SKM-1 treated with dmso at 0.1 percent for 144 hours (cell line): Measurements from ENCODE around the gene CPT1B.
"Not testable (repeated sequence)": the region's sequence is repeated elsewhere in the genome, so short reads cannot be mapped to it uniquely, and the experiment has no call there.

Experiments used
- DNase-seq: peaks from one replicate; lab custom pipeline; 2025; ENCODE audit not compliant: unreplicated experiment; lab: John Stamatoyannopoulos, UW

CPT1B gene

GRCh38 chr22:50529897-50530579, 48.2 kb downstream of the CPT1B start, which contains the start of gene TYMP:
TYMP (minus strand) TSS chr22:50530012; CDS start chr22:50529709, 303 bp downstream.
- DNase-seq = peak; percentile 70

GRCh38 chr22:50529416-50529896, 48.8 kb downstream of the CPT1B start:
- DNase-seq = no peak

DNA sequence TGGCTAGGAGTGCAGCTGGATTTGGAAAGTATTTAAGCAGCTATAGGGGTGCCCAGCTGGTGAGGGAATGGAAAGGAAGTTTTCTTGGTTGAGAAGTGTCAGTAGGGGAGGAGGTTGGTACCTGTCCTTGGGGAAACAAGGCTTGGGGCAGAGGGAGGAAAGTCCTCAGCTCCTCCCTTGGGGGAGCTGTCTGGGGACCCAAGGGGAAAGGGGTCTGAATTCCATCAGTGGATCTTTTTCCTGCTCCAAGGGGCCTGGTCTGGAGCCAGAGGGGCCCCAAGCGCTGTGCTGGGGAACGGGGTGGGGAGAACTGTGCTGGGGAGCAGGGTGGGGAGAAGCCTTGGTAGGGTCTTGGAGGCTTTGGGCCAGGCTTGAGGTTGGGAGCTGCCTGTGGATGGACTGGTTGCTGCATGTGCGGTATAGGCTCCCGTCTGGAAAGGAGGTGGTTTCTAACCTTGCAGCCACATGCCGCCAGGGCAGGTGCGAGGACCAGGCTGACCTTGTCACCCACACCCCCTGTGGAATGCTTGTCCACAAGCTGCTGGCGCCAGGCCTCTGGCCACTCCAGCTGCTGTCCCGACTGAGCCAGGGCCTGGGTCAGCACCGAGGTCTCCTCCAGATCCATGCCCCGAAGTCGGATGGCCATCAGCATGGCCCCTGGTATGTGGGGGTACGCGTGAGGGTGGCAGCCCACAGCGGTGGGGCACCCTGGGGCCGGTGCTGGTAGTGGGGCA, 49.4 kb downstream of the CPT1B start:
- DNase-seq = no peak

GRCh38 chr22:50527921-50528681, 50.1 kb downstream of the CPT1B start:
- no peak for DNase-seq

GRCh38 chr22:50526834-50527801, 51.1 kb downstream of the CPT1B start:
- peak; percentile 83 for DNase-seq

DNA sequence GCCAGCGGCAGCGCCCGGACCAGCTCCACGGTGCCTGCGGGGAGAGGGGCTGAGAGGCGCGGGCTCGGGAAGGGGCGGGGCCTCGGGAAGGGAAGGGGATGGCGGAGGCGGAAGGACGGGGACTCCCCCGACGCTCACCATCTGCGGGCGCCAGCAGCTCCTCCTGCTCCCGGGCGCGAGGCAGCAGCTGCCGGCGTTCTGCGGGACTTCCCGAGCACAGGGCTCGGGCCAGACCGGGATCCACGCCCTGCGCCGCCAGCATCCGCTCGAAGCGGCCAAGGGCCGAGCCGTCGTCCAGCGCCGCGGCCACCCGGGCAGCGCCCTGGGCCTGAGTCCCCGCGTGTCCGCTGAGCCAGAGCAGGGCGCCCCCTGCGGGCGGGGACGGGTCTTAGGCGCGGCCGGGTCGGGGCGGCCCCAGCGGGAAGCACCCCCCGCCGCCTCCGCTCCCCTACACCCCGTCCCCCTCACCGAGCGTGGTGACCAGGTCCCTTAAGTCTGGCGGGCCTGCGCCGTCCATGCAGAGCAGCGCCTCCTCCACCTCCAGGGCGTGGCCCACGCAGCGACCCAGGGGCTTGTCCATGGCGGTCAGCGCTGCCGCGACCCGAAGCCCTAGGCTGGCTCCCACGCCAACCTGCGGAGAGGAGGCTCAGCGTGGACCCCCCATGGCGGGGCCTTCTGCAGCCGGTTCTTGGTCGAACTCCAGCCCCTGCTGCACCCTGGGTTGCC, 52.0 kb downstream of the CPT1B start:
- peak; percentile 63 for DNase-seq

GRCh38 chr22:50525858-50526107, 52.4 kb downstream of the CPT1B start:
- no peak for DNase-seq

DNA sequence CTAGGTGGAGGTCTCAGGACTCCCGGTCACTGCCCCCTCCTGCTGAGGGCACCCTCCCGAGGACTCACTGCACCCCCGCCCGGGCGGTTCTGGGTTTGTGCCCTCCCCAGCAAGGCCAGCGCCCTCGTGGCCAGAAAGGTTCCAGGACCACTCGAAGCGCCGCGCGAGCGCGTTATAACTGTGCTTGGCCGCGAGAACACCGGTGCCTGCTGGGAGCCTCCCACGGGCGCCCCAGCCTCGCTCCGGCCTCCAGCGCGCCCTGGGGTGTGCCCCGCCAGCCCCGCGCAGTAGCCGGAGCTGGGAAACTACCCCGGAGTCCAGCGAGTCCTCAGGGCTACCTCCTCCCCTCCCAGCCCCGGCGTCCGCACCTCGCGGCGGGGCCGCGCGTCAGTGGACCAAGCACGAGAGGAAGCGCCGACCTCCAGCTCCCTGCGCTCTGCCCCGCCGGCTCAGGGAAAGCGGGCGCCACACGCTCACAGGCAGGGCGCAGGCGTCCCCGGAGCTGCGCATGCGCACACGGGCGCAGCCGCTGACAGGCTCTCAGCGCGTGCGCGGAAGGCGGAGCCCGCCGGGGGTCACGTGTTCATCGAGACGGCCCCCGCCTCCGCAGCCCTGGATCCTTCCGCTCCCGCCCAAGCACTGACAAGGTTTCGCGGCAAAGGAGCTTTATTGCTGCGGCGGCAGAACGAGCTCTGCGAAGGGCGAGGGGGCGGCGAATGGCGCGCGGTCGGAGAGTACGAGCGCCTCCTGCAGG, 52.9 kb downstream of the CPT1B start, which contains the start of gene SCO2:
Gene SCO2 (minus strand): TSS at position 495 of the 754 bp plus-strand sequence. CDS start 1,187 bp downstream, outside the sequence.
- peak; percentile 94 for DNase-seq

DNA sequence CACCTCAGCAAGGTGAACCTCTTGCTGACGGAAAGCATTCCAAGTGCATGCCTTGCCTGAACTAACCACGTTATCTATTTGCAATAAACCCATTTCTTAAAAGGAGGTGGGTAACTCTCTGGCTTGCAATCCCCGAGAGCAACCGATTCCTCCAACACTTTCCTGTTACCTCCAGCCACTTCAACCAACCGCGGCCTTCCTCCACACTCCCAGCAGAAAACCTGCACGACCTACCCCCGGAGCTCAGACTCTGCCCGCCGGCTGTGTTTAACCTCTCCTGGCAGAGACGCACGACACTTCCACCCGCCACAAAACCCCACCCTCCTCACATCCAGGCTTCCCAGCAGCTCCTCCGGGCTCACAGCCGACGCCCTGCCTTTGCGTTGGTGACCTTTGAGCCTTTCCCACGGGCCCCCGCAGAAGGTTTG, 53.5 kb downstream of the CPT1B start:
- DNase-seq = no peak

DNA sequence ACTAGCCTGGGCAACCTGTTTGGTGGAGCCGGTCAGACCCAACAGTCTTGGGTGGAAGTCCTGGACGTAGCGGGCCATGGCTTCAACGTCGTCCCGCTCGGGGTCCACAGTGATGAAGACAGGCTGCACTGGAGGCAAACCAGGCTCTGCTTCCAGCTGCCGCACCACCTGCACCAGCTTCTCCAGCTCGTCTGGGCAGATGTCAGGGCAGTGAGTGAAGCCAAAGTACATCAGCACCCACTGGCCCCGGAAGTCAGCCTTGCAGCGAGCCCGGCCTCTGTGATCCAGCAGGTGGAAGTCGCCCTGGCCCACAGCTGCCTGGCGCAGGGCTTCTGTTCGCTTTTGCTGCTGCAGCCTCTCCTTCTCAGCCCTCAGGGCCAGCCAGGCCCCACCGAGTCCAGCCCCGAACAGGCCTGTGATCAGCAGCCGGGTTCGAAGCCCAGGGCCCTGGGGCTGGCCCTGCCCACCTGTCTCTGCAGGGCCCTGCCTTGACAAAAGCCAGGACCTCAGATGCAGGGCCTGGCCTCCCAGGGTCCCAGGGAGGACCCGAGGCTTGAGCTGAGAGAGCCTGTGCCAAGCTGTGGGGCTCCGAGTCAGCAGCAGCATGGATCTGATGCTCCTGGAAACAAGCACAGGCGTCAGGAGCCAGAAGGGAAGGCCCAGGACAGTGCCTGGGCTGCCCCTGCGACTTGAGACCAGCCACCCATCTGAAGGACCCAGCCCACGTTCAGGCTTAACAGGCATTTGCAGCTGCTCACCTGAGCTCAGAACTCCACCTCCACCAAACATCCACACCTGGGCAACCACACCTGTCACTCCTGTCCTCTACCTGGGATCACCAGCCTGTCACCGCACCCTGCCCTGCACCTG, 54.2 kb downstream of the CPT1B start:
- no peak for DNase-seq

DNA sequence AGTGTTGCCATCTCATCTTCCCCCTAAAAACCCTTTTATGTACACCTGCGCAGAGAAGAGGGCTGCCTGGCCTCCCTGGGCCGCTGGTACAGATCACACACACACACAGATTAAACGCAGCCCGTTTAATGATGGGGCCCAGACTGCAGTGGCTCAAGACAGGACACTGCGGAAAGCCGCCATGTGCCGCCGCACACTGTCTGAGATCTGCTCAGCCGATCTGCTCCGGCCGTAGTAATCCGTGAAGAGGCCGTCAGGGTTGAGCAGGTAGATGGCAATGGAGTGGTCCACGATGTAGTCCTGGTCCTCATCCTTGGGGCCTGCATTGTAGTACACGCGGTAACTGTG, 54.8 kb downstream of the CPT1B start:
- no peak for DNase-seq

DNA sequence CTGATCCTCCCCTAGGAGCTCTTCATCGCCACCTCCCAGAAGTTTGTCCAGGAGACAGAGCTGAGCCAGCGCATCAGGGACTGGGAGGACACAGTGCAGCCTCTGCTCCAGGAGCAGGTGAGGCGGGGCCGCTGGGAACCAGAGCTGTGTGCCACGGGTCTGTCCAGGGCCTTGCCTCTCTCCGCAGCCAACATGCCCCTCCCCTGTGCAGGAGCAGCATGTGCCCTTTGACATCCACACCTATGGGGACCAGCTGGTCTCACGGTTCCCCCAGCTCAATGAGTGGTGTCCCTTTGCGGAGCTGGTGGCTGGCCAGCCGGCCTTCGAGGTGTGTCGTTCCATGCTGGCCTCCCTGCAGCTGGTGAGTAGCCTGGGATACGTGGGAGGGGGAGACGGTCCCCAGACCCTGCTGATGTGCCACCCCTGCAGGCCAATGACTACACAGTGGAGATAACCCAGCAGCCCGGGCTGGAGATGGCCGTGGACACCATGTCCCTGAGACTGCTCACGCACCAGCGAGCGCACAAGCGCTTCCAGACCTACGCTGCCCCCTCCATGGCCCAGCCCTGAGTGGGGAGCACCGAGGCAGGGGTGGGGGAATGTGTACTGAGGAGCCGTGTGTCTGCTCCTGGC, 55.3 kb downstream of the CPT1B start:
- no peak for DNase-seq

DNA sequence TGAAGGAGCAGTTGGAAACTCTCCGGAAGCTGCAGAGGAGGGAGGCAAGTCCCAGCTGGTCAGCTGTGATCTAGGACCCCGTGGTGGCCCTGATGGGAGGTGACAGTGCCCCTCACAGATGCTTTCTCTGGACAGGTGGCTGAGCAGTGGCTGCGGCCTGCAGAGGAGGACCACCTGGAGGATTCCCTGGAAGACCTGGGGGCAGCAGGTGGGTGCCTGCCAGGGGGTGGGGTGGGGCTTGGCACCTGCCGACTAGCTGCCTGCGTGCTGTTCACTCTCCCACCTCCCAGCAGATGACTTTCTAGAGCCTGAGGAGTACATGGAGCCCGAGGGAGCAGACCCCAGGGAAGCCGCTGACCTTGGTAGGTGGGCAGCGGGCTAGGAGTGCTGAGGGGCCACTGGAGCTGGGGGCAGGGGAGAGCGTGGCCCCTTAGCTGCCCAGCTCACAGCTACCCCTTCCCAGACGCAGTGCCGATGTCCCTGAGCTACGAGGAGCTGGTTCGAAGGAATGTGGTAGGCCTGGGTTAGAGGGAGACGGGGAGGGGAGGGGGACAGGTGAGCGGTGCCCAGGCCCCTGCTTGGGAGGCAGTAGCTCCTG, 55.9 kb downstream of the CPT1B start:
- no peak for DNase-seq

GRCh38 chr22:50521710-50522109, 56.5 kb downstream of the CPT1B start:
- DNase-seq = no peak

GRCh38 chr22:50520826-50521453, 57.3 kb downstream of the CPT1B start:
- no peak for DNase-seq

DNA sequence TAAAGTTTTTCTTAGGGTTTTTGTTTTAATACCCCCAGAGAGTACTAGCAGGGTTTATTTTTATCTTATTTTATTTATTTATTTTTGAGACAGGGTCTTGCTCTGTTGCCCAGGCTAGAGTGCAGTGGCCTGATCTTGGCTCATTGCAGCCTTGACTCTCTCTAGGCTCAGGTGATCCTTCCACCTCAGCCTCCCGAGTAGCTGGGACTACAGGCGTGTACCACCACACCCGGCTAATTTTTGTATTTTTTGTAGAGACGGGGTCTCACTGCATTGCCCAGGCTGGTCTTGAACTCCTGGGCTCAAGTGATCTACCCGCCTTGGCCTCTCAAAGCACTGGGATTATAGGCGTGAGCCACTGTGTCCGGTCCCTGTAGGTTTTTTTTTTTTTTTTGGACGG, 58.0 kb downstream of the CPT1B start:
- not testable (repeated sequence) for DNase-seq

- no peak for DNase-seq
Observed at GRCh38 chr22:50519151-50519550, 59.1 kb downstream of the CPT1B start.
